Stimulated activated CD4-positive, alpha-beta T cell treated with anti-CD3 and anti-CD28 coated beads, Interleukin-12 subunit alpha, Interleukin-12 subunit beta, amount 100 ng/mL, for 48 hours (primary cell): Measurements from ENCODE around the gene PPP1CB.

Experiments used
- DNase-seq, 3 donors: peaks; one replicate each; pipeline ENCODE4 v3.0.0-alpha.2; 2020; ENCODE audit warnings: low read depth in 2 of 3, low spot score in 1 of 3

The PPP1CB gene

GRCh38 chr2:28842042-28842441 lies 90.4 kb downstream of the PPP1CB start:
- no peak for DNase-seq
